NOMO-1 treated with DMSO at 0.1 percent for 48 hours (cell line): Measurements from ENCODE around the gene TFB1M.
A peak's percentile ranks its signal among the peaks of the same experiment; 100 is the strongest.
"Not testable (repeated sequence)": the region's sequence is repeated elsewhere in the genome, so short reads cannot be mapped to it uniquely, and the experiment has no call there.

Experiments used
- DNase-seq: peaks from one replicate; lab custom pipeline; 2025; ENCODE audit not compliant: unreplicated experiment; lab: John Stamatoyannopoulos, UW

TFB1M gene

GRCh38 chr6:155330133-155330734, 15.9 kb upstream of the TFB1M start:
- DNase-seq: no peak

- no peak for DNase-seq
Measured at GRCh38 chr6:155329460-155330132, 15.3 kb upstream of the TFB1M start.

GRCh38 chr6:155328539-155329459, 14.5 kb upstream of the TFB1M start:
- DNase-seq: no peak

DNA sequence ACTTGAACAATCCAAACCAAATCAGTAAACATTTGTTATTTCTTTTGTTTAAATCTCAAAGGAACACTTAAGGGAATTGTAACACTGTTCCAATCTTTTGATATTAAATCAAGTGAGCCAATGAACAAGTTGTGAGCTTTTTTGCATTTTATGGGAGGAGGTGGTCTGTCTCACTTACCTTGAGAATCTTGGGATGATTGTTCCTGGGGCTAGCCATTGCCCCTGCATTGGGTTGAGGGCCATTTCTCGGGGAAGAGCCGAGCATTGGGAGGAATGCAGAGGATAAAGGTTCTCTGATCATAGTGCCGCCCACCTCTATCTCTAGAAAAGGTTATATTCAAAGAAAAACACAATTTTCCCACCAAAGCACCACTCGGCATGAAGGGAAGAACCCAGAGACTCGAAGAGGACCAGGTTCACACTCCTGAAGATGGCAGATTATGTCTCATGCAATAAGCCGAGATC, 13.8 kb upstream of the TFB1M start:
- DNase-seq: no peak

GRCh38 chr6:155327326-155328073, 13.2 kb upstream of the TFB1M start:
- DNase-seq: peak; percentile 79

- DNase-seq: no peak
Measured at GRCh38 chr6:155325700-155326516, 11.6 kb upstream of the TFB1M start.

DNA sequence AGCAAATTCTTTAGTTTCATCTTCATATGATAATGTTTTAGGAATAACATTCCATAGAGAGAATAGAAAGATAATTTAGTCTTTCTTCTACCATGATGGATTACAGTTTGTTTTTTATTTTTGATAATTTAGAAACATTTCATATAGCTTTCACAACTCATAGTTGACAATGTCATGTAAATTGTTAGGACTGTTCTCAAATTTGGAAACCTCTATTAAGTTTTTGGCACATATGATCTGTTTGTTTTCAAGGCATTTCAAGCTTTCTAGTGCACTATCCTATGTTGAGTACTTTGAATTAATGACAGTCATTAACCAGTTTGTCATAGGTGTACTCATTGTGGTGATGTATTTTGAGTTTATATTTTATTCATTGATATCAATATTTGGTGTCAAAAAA, 10.7 kb upstream of the TFB1M start:
- DNase-seq: no peak

- no peak for DNase-seq
Measured at GRCh38 chr6:155324172-155324571, 9.9 kb upstream of the TFB1M start.

GRCh38 chr6:155319902-155320301, 5.6 kb upstream of the TFB1M start:
- peak; percentile 84 for DNase-seq

DNA sequence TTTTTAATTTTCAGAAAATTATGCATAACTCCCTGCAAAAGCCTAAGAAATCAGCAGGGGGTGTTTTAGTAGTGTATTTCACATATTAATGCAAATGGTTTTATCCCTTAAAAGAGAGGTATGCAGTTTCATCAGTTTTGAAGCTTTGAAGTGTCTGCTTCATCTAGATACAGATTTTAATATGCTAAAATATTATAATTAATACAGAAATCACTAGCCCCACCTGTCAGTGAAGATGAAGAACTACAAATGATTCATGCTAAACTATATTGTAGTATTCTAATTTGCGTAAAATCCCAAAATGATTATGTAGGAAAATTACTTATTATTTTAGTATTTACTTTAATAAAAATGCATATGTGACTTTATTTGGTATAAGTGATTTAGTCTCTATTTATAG, 2.9 kb upstream of the TFB1M start:
- no peak for DNase-seq

GRCh38 chr6:155316419-155316818, 2.1 kb upstream of the TFB1M start:
- DNase-seq: no peak

DNA sequence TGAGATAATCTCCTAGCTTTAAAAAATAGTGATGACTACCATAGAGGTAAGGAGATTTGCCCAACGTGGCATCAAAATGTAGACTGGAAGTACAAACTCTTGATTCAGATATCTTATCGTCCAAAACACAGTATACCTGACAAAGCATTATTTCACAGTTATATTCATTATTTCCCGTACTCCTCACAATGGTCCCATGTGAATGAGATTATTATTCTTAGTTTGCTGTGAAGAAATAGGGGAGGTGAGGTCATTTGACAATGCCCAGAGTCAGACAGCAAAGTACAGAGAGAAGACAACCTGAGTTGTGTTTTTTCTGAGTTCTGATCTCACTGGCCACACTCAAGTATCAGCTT, 1.2 kb upstream of the TFB1M start:
- DNase-seq: no peak

DNA sequence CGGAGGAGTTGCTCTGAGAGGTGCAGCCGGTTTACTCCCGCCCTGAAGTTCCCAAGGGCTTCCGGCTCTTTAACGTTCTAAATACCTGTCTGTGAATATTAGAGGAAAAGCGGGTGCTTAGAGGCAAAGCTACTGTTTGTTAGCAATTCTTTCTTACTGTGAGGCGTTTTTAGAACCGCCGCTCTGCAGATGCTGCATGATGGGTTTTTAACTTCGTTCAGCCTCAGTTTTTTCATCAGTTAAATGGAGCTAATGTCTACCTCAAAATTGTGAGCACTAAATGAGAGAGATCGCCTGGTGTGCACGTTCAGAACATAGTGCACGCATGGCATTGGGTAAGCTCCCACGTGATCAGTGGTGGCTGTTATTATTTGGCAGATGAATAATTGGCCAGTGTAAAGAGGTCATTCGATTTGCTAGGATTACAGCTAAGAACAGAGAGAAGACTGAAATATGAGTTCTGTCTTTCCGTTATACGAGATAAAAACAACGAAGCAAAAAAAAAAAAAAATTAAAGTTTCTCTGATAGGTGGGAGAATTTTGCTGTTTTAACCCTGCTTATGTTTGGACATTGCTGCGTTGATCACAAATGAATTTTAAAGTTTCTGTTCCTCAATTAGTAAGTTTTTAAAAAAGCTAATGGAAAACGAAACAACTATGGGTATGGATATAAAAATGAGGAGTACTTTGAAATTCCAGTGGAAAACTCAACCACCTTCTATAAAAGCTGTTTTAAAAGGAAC, 660 bp upstream of the TFB1M start:
- DNase-seq: peak; percentile 91

DNA sequence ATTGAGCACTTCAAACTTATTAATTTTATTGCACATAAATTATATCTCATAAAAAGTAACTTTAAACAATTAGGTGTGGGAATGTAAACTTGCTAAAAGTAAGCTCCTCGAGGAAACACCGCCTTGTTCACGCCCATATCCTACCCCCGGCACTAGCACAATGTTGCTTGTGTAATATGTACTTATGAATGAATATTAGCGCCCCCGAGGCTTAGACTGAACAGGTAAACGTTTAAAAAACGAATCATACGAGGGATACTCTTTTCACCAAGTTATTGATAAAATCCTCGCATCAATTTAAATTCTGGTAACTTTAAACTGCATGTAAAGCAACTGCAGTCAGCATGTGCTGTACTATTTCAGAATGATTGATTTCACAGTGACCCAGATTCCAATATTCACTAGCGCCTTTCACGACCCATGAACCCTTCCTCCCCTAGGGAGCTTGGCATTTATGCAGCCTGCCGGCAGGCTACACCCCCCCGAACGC, 637 bp downstream of the TFB1M start:
- peak; percentile 11 for DNase-seq

GRCh38 chr6:155312950-155313349, 1.3 kb downstream of the TFB1M start:
- not testable (repeated sequence) for DNase-seq

DNA sequence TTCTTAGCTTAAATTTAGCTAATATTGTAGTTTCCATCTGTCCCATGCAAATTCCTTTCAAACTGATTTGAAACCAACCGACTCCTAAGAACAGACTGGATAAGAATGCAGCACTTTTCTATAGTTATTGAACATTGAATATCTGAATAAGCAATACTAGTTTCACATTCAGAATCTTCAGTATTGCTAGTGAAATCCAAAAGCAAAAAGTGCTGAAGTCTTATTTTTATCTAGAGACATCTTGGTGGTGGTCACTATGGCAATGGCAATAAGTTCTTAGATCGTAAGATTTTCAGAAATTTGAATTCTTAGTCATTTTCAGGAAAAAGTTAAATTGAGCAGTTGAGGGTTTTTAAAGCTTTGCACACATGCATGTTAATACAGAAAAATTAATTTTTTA, 2.7 kb downstream of the TFB1M start:
- no peak for DNase-seq

- no peak for DNase-seq
Measured at GRCh38 chr6:155311086-155311485, 3.2 kb downstream of the TFB1M start.

GRCh38 chr6:155310596-155310995, 3.7 kb downstream of the TFB1M start:
- no peak for DNase-seq

GRCh38 chr6:155309150-155309549, 5.1 kb downstream of the TFB1M start:
- no peak for DNase-seq
